ENCODE data around the gene DNASE1.
"Not testable (repeated sequence)": the region's sequence is repeated elsewhere in the genome, so short reads cannot be mapped to it uniquely, and the experiment has no call there.

DNASE1 gene

GRCh38 chr16:3654249-3654991 is at the start of gene DNASE1:
TSS of gene DNASE1 (plus strand) at chr16:3654691. CDS start at chr16:3655374, 683 bp downstream.
- peak; percentile 47 for DNase-seq (ENCODE audit: low spot score)

- peak; percentile 93 for DNase-seq (ENCODE audit: low spot score)
Observed at GRCh38 chr16:3606441-3606840, 48.0 kb upstream of the DNASE1 start.

GRCh38 chr16:3607161-3607560 is 47.3 kb upstream of the DNASE1 start:
- DNase-seq (ENCODE audit: low spot score), result no peak

- DNase-seq (ENCODE audit: low spot score), result no peak
Observed at GRCh38 chr16:3607634-3608033, 46.9 kb upstream of the DNASE1 start.

- no peak for DNase-seq (ENCODE audit: low spot score)
Observed at GRCh38 chr16:3608069-3608468, 46.4 kb upstream of the DNASE1 start.

- DNase-seq (ENCODE audit: low spot score), result not testable (repeated sequence)
Observed at GRCh38 chr16:3608976-3609375, 45.5 kb upstream of the DNASE1 start.

- no peak for DNase-seq (ENCODE audit: low spot score)
Observed at GRCh38 chr16:3609895-3610697, 44.4 kb upstream of the DNASE1 start.

GRCh38 chr16:3610698-3611145 is 43.8 kb upstream of the DNASE1 start:
- peak; percentile 36 for DNase-seq (ENCODE audit: low spot score)

- peak; percentile 81 for DNase-seq (ENCODE audit: low spot score)
Observed at GRCh38 chr16:3611146-3611975, 43.1 kb upstream of the DNASE1 start, which contains the start of gene SLX4. TSS of gene SLX4 (minus strand) at chr16:3611606. CDS start at chr16:3608964, 2,642 bp downstream.

GRCh38 chr16:3612510-3613466 is 41.7 kb upstream of the DNASE1 start:
- no peak for DNase-seq (ENCODE audit: low spot score)

- DNase-seq (ENCODE audit: low spot score), result no peak
Observed at GRCh38 chr16:3618769-3619141, 35.7 kb upstream of the DNASE1 start.

GRCh38 chr16:3623642-3624041 is 30.8 kb upstream of the DNASE1 start:
- no peak for DNase-seq (ENCODE audit: low spot score)

GRCh38 chr16:3625331-3625730 is 29.2 kb upstream of the DNASE1 start:
- no peak for DNase-seq (ENCODE audit: low spot score)

- DNase-seq (ENCODE audit: low spot score), result peak; percentile 34
Observed at GRCh38 chr16:3625911-3626732, 28.4 kb upstream of the DNASE1 start.

GRCh38 chr16:3637371-3637923 is 17.0 kb upstream of the DNASE1 start:
- DNase-seq (ENCODE audit: low spot score), result no peak

GRCh38 chr16:3638916-3639644 is 15.4 kb upstream of the DNASE1 start:
- no peak for DNase-seq (ENCODE audit: low spot score)

- no peak for DNase-seq (ENCODE audit: low spot score)
Observed at GRCh38 chr16:3640207-3640606, 14.3 kb upstream of the DNASE1 start.

- DNase-seq (ENCODE audit: low spot score), result no peak
Observed at GRCh38 chr16:3640632-3641501, 13.6 kb upstream of the DNASE1 start.
